Hepatocyte (in vitro differentiated cells): ENCODE results near the gene PDCL2.

Experiments
- EZH2 ChIP-seq: fragments of 200-600 bp; sonication (generic); IDR thresholded peaks from 2 replicates; pipeline ENCODE4 v1.6.1; 2016; ENCODE audit warnings: antibody characterized with exemption, mild to moderate bottlenecking, borderline replicate concordance
- EZH2phosphoT487 ChIP-seq: fragments of 200-600 bp; sonication (generic); IDR thresholded peaks from one replicate; pipeline ENCODE4 v1.6.1; 2018; ENCODE audit warnings: antibody characterized with exemption, mild to moderate bottlenecking, low read depth, moderate library complexity; ENCODE audit not compliant: unreplicated experiment, severe bottlenecking
- TF ChIP-seq, protein P1 (sequence below): fragments of 200-600 bp; sonication (generic); IDR thresholded peaks from 2 replicates; pipeline ENCODE4 v1.5.1; 2016; ENCODE audit warnings: antibody characterized with exemption, mild to moderate bottlenecking; ENCODE audit not compliant: poor library complexity

DNA sequence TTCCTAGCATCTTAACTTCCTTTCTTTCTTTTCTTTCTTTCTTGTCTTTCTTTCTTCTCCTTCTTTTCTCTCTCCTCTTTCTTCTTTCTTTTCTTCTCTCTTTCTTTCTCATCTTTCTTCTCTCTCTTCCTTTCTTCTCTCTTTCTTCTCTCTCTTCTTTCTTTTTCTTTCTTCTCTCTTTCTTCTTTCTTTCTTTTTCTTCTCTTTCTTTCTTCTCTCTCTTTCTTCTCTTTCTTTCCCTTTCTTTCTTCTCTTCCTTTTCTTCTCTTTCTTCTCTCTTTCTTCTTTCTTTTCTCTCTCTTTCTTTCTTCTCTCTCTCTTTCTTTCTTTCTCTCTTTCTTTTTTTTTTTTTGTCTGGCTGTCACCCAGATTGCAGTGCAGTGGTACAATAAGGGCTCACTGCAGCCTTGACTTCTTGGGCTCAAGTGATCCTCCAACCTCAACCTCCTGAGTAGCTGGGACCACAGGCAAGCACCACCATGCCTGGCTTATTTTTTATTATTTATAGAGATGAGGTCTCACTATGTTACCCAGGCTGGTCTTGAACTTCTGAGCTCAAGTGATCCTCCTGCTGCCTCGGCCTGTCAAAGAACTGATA is 26.6 kb upstream of the PDCL2 start:
- TF ChIP-seq, protein P1, sequence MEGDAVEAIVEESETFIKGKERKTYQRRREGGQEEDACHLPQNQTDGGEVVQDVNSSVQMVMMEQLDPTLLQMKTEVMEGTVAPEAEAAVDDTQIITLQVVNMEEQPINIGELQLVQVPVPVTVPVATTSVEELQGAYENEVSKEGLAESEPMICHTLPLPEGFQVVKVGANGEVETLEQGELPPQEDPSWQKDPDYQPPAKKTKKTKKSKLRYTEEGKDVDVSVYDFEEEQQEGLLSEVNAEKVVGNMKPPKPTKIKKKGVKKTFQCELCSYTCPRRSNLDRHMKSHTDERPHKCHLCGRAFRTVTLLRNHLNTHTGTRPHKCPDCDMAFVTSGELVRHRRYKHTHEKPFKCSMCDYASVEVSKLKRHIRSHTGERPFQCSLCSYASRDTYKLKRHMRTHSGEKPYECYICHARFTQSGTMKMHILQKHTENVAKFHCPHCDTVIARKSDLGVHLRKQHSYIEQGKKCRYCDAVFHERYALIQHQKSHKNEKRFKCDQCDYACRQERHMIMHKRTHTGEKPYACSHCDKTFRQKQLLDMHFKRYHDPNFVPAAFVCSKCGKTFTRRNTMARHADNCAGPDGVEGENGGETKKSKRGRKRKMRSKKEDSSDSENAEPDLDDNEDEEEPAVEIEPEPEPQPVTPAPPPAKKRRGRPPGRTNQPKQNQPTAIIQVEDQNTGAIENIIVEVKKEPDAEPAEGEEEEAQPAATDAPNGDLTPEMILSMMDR: no peak
- TF ChIP-seq EZH2 (no peak), EZH2phosphoT487 (no peak)
